Measurements from ENCODE around the gene TMEM244.

DNA sequence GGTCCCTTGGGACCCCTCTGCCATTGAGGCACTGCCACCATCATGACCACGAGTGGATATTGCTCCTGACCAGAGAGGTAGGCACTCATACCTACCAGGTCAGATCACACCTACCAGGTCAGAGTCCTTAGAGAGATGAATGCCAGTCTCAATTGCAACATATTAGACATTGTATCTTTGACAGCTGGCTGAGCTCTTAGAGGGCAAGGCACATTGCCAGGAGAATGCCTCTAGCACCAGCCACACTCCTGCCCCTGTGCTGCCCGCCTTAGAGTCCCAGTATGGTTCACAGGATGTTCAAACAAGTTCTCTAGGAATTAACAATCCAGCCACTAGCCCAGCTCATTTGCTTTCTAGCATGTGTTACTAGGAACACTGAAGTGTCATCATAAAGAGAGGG, 65.9 kb downstream of the TMEM244 start:
- no peak for TF ChIP-seq POLR2A (IDR thresholded peaks at IDR 0.05; ENCODE audit: extremely low read depth, insufficient read length)
- no peak for TF ChIP-seq CTCF (IDR thresholded peaks at IDR 0.05; ENCODE audit: low read depth, low read length)
